ENCODE results near the gene ACVR2A.

Gene ACVR2A

GRCh38 chr2:147925886-147926285 lies 81.1 kb downstream of the ACVR2A start:
- no peak for DNase-seq (ENCODE audit: low spot score)

- no peak for DNase-seq (ENCODE audit: low spot score)
Measured at GRCh38 chr2:147927053-147927588, 82.3 kb downstream of the ACVR2A start.

- no peak for DNase-seq (ENCODE audit: low spot score)
Measured at GRCh38 chr2:147933931-147934330, 89.1 kb downstream of the ACVR2A start.

- no peak for DNase-seq (ENCODE audit: low spot score)
Measured at GRCh38 chr2:147934881-147935620, 90.2 kb downstream of the ACVR2A start.

- DNase-seq (ENCODE audit: low spot score) = no peak
Measured at GRCh38 chr2:147937744-147938349, 93.0 kb downstream of the ACVR2A start.

- no peak for DNase-seq (ENCODE audit: low spot score)
Measured at GRCh38 chr2:147939313-147939712, 94.5 kb downstream of the ACVR2A start.

GRCh38 chr2:147945660-147946059 lies 100.8 kb downstream of the ACVR2A start:
- DNase-seq (ENCODE audit: low spot score) = no peak

- DNase-seq (ENCODE audit: low spot score) = no peak
Measured at GRCh38 chr2:147952118-147952517, 107.3 kb downstream of the ACVR2A start.

- DNase-seq (ENCODE audit: low spot score) = no peak
Measured at GRCh38 chr2:147968571-147968970, 123.7 kb downstream of the ACVR2A start.

- no peak for DNase-seq (ENCODE audit: low spot score)
Measured at GRCh38 chr2:147976102-147976501, 131.3 kb downstream of the ACVR2A start.

GRCh38 chr2:147977679-147978078 lies 132.8 kb downstream of the ACVR2A start:
- DNase-seq (ENCODE audit: low spot score) = no peak
